PFSK-1 (cell line): ENCODE results near the gene ATP11A.

Source experiments
- FOXP2 ChIP-seq: optimal IDR thresholded peaks from 2 replicates; pipeline ENCODE3; 2011; ENCODE audit warnings: borderline replicate concordance, control low read depth, inconsistent platforms; ENCODE audit not compliant: insufficient read depth; ENCODE audit errors: extremely low read length, extremely low read depth
- POLR2AphosphoS5 ChIP-seq: IDR thresholded peaks from 2 replicates; pipeline ENCODE4 v1.6.1; 2012; ENCODE audit warnings: low read depth, mild to moderate bottlenecking, control low read depth, low read length, moderate library complexity
- SIN3A ChIP-seq: IDR thresholded peaks from 2 replicates; pipeline ENCODE4 v1.6.1; 2012; ENCODE audit warnings: mild to moderate bottlenecking, low read length, moderate library complexity, borderline replicate concordance; ENCODE audit not compliant: insufficient read depth
- TAF1 ChIP-seq: IDR thresholded peaks from 2 replicates; pipeline ENCODE4 v1.6.1; 2012; ENCODE audit warnings: low read length, control low read depth, borderline replicate concordance; ENCODE audit not compliant: insufficient read depth
- TF ChIP-seq, protein P1 (sequence below), 2 experiments: IDR thresholded peaks; 2 replicates each; pipeline versions ENCODE4 v1.6.1 to v1.8.0; 2011 to 2012; ENCODE audit warnings: low read depth in 2 of 2, low read length in 2 of 2, control low read depth in 1 of 2, inconsistent platforms in 1 of 2, mild to moderate bottlenecking in 1 of 2, moderate library complexity in 1 of 2; ENCODE audit not compliant: insufficient read depth in 1 of 2

The ATP11A gene

DNA sequence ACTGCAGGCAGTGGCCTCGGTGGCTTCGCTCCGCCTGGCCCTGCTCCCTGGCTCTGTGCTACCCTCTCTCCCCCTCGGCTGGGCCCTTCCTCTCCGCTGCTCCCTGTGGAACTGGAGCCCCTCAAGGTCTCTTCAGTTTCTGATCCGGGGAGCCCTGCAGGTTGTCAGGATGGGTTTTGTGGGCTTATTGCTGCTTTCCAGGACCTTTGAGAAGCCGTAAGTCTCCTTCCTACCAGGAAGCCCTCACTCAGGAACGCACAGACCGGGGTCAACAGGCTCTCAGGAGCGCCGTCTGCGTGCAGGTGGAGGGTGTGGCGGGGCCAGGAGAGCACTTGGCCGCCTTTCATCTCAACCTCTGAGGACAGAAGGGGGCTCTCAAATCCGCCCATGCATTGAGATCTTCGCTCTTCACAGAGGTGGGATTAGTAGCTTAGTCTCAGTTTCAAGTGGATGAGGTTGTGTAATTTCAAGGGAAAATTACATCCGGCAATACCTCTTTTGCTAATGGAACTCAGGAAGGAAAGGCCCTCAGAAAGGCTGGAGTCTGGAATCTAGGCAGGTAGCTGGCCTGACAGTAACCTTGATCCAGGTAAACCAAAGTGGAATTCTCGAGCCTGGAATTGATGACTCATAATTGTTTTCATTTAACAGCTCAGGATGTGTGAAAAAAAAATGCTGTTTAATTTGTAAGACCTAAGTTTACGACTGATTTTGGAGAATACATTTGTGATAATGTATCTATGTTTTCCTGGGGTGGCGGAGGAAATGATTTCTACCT, 102.0 kb downstream of the ATP11A start:
- TF ChIP-seq TAF1 (no peak), POLR2AphosphoS5 (no peak), FOXP2 (no peak), SIN3A (no peak)
- TF ChIP-seq, protein P1, sequence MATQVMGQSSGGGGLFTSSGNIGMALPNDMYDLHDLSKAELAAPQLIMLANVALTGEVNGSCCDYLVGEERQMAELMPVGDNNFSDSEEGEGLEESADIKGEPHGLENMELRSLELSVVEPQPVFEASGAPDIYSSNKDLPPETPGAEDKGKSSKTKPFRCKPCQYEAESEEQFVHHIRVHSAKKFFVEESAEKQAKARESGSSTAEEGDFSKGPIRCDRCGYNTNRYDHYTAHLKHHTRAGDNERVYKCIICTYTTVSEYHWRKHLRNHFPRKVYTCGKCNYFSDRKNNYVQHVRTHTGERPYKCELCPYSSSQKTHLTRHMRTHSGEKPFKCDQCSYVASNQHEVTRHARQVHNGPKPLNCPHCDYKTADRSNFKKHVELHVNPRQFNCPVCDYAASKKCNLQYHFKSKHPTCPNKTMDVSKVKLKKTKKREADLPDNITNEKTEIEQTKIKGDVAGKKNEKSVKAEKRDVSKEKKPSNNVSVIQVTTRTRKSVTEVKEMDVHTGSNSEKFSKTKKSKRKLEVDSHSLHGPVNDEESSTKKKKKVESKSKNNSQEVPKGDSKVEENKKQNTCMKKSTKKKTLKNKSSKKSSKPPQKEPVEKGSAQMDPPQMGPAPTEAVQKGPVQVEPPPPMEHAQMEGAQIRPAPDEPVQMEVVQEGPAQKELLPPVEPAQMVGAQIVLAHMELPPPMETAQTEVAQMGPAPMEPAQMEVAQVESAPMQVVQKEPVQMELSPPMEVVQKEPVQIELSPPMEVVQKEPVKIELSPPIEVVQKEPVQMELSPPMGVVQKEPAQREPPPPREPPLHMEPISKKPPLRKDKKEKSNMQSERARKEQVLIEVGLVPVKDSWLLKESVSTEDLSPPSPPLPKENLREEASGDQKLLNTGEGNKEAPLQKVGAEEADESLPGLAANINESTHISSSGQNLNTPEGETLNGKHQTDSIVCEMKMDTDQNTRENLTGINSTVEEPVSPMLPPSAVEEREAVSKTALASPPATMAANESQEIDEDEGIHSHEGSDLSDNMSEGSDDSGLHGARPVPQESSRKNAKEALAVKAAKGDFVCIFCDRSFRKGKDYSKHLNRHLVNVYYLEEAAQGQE (IDR thresholded peaks at IDR 0.05; ENCODE audit: insufficient read depth in 1 of 2, low read depth in 2 of 2, low read length in 2 of 2): no peak

GRCh38 chr13:112792511-112792910, 102.7 kb downstream of the ATP11A start:
- TF ChIP-seq, protein P1 (IDR thresholded peaks at IDR 0.05; ENCODE audit: insufficient read depth in 1 of 2, low read depth in 2 of 2, low read length in 2 of 2): no peak
- TF ChIP-seq TAF1 (no peak), FOXP2 (no peak), POLR2AphosphoS5 (no peak), SIN3A (no peak)

- TF ChIP-seq POLR2AphosphoS5 (no peak), TAF1 (no peak), SIN3A (no peak), FOXP2 (no peak)
- TF ChIP-seq, protein P1 (IDR thresholded peaks at IDR 0.05; ENCODE audit: insufficient read depth in 1 of 2, low read depth in 2 of 2, low read length in 2 of 2): no peak
Observed at GRCh38 chr13:112793545-112794445, 104.0 kb downstream of the ATP11A start.

DNA sequence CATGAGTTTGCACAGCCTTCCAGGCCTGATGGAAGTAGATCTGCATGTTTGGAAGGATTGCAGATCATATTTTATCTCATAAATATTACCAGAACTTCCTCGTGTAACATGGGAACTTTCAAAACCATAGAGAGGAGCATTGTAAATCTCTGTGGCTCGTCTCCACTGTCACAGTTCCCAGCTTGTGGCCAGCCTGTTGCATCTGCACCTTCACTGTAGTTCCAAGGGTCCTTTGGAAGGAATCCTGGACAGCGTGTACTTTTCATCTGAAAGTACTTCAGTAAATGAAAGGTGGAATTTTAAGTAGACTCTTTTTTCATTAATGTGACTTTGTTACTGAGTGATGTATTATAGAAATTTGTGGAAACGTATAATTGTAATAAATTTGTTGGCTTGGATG, 105.4 kb downstream of the ATP11A start:
- TF ChIP-seq, protein P1 (IDR thresholded peaks at IDR 0.05; ENCODE audit: insufficient read depth in 1 of 2, low read depth in 2 of 2, low read length in 2 of 2): no peak
- TF ChIP-seq SIN3A (no peak), FOXP2 (no peak), POLR2AphosphoS5 (no peak), TAF1 (no peak)
